Astrocyte (in vitro differentiated cells and primary cell): Measurements from ENCODE around the gene RTKN2. TPM values are rescaled to one million over a fixed set of nuclear protein-coding genes. Genes with fewer than 3 reads are reported as not detected.
A peak's percentile ranks its signal among the peaks of the same experiment; 100 is the strongest.

Experiments
- DNase-seq: peaks from one replicate; pipeline ENCODE4 v3.0.0-alpha.2; 2010; ENCODE audit warnings: low read depth
- FAIRE-seq: peaks from 2 replicates; lab custom pipeline; 2011; peaks lifted over from hg19 to GRCh38; lab: Jason Lieb, UNC
- H2AFZ ChIP-seq: 2 replicates; pipeline ENCODE4 v1.6.0; 2012; ENCODE audit warnings: low read depth, low read length, inconsistent platforms
- H3K27ac ChIP-seq: 2 replicates; pipeline ENCODE4 v1.5.1; 2011; ENCODE audit warnings: low read depth, low read length, inconsistent platforms
- H3K27me3 ChIP-seq: 2 replicates; pipeline ENCODE4 v1.6.0; 2011; ENCODE audit warnings: low read length, inconsistent platforms; ENCODE audit not compliant: insufficient read depth
- H3K36me3 ChIP-seq: 2 replicates; pipeline ENCODE4 v1.5.1; 2011; ENCODE audit warnings: low read length, inconsistent platforms; ENCODE audit not compliant: insufficient read depth
- H3K4me1 ChIP-seq: 2 replicates; pipeline ENCODE4 v1.5.1; 2011; ENCODE audit warnings: low read length, inconsistent platforms; ENCODE audit not compliant: insufficient read depth
- H3K4me2 ChIP-seq: 2 replicates; pipeline ENCODE4 v1.6.0; 2012; ENCODE audit warnings: low read length, inconsistent platforms
- H3K4me3 ChIP-seq: 2 replicates; pipeline ENCODE4 v1.5.1; 2011; ENCODE audit warnings: low read depth, mild to moderate bottlenecking, low read length, inconsistent platforms; ENCODE audit not compliant: insufficient read depth
- H3K79me2 ChIP-seq: 2 replicates; pipeline ENCODE4 v1.6.0; 2012; ENCODE audit warnings: mild to moderate bottlenecking, low read length, inconsistent platforms; ENCODE audit not compliant: insufficient read depth
- H3K9ac ChIP-seq: 2 replicates; pipeline ENCODE4 v1.6.0; 2012; ENCODE audit warnings: mild to moderate bottlenecking, low read length, inconsistent platforms
- H3K9me3 ChIP-seq: 2 replicates; pipeline ENCODE4 v1.5.1; 2012; ENCODE audit warnings: low read depth, mild to moderate bottlenecking, low read length, inconsistent platforms; ENCODE audit not compliant: insufficient read depth
- H4K20me1 ChIP-seq: 2 replicates; pipeline ENCODE4 v1.6.0; 2012; ENCODE audit warnings: low read length, inconsistent platforms; ENCODE audit not compliant: insufficient read depth
- H3K27ac Mint-ChIP-seq: one replicate; pipeline ENCODE4 v1.8.0; 2021; ENCODE audit warnings: mild to moderate bottlenecking, mixed read lengths; ENCODE audit not compliant: unreplicated experiment
- H3K27me3 Mint-ChIP-seq: one replicate; pipeline ENCODE4 v1.8.0; 2021; ENCODE audit warnings: low read depth, mixed read lengths; ENCODE audit not compliant: unreplicated experiment
- H3K36me3 Mint-ChIP-seq: one replicate; pipeline ENCODE4 v1.8.0; 2021; ENCODE audit warnings: low read depth, mixed read lengths; ENCODE audit not compliant: unreplicated experiment
- H3K4me1 Mint-ChIP-seq: one replicate; pipeline ENCODE4 v1.8.0; 2021; ENCODE audit warnings: low read depth, mixed read lengths; ENCODE audit not compliant: unreplicated experiment
- H3K4me3 Mint-ChIP-seq: one replicate; pipeline ENCODE4 v1.8.0; 2021; ENCODE audit warnings: mild to moderate bottlenecking, moderate library complexity, mixed read lengths; ENCODE audit not compliant: unreplicated experiment
- H3K9me3 Mint-ChIP-seq: one replicate; pipeline ENCODE4 v1.8.0; 2021; ENCODE audit warnings: mild to moderate bottlenecking, mixed read lengths; ENCODE audit not compliant: unreplicated experiment
- CTCF ChIP-seq: IDR thresholded peaks from 2 replicates; pipeline ENCODE4 v1.5.1; 2011; ENCODE audit warnings: low read depth, mild to moderate bottlenecking, inconsistent platforms, low read length, moderate library complexity; ENCODE audit not compliant: insufficient read depth
- EZH2 ChIP-seq: IDR thresholded peaks from 2 replicates; pipeline ENCODE4 v1.6.1; 2012; ENCODE audit warnings: mild to moderate bottlenecking, low read length, inconsistent platforms; ENCODE audit not compliant: insufficient read depth
- total RNA-seq: library from RNA; stranded (reverse); gene quantifications from 2 replicates; pipeline ENCODE4 v1.2.1, GENCODE V29; 2021

Gene RTKN2
- total RNA-seq, 1 donor from 2014 or later: 8.4 TPM

- H4K20me1 ChIP-seq: no peaks in the 10 kb centered on the region
These were observed 28.6 kb downstream of the RTKN2 start for GRCh38 chr10:62239994-62240393.

GRCh38 chr10:62238880-62239279 lies 29.8 kb downstream of the RTKN2 start:
- Histone ChIP-seq H3K4me1 (peaks cover 12% of the 10 kb centered on the region), H3K27ac (no peak overlapping the region), H3K9ac (no peak overlapping the region), H4K20me1 (no peaks in the 10 kb centered on the region), H3K4me2 (no peak overlapping the region), H3K36me3 (no peaks in the 10 kb centered on the region), H3K27me3 (no peaks in the 10 kb centered on the region), H3K4me3 (no peak overlapping the region), H3K9me3 (no peaks in the 10 kb centered on the region), H3K79me2 (no peaks in the 10 kb centered on the region), H2AFZ (no peak overlapping the region)
- TF ChIP-seq EZH2 (no peak), CTCF (no peak)
- no peak overlapping the region for H3K4me3 Mint-ChIP-seq
- DNase-seq (no peak), FAIRE-seq (no peak)
- H3K27ac Mint-ChIP-seq: no peak overlapping the region
- H3K9me3 Mint-ChIP-seq: no peaks in the 10 kb centered on the region
- no peaks in the 10 kb centered on the region for H3K27me3 Mint-ChIP-seq
- peaks cover 30% of the 10 kb centered on the region for H3K4me1 Mint-ChIP-seq
- no peaks in the 10 kb centered on the region for H3K36me3 Mint-ChIP-seq

More at GRCh38 chr10:62239994-62240393, 28.6 kb downstream of the RTKN2 start:
- H3K27me3 ChIP-seq: no peaks in the 10 kb centered on the region
- no peak overlapping the region for H3K27ac ChIP-seq
- no peaks in the 10 kb centered on the region for H3K79me2 ChIP-seq
- FAIRE-seq (no peak), DNase-seq (peak; percentile 7)
- Mint-ChIP-seq H3K27ac (no peak overlapping the region), H3K27me3 (no peaks in the 10 kb centered on the region), H3K4me1 (peaks cover 27% of the 10 kb centered on the region), H3K9me3 (no peaks in the 10 kb centered on the region), H3K36me3 (no peaks in the 10 kb centered on the region), H3K4me3 (no peak overlapping the region)
- H3K4me1 ChIP-seq: peaks cover 13% of the 10 kb centered on the region
- H2AFZ ChIP-seq: no peak overlapping the region
- no peaks in the 10 kb centered on the region for H3K36me3 ChIP-seq
- no peaks in the 10 kb centered on the region for H3K9me3 ChIP-seq
- H3K4me3 ChIP-seq: no peak overlapping the region
- H3K9ac ChIP-seq: no peak overlapping the region
- no peak overlapping the region for H3K4me2 ChIP-seq
- TF ChIP-seq CTCF (no peak), EZH2 (no peak)

GRCh38 chr10:62237966-62238365 lies 30.7 kb downstream of the RTKN2 start:
- Histone ChIP-seq H3K27me3 (no peaks in the 10 kb centered on the region), H2AFZ (no peak overlapping the region), H3K79me2 (no peaks in the 10 kb centered on the region), H3K9ac (no peak overlapping the region), H4K20me1 (no peaks in the 10 kb centered on the region), H3K27ac (no peak overlapping the region), H3K4me1 (peaks cover 10% of the 10 kb centered on the region), H3K4me3 (no peak overlapping the region), H3K9me3 (no peaks in the 10 kb centered on the region), H3K4me2 (no peak overlapping the region), H3K36me3 (no peaks in the 10 kb centered on the region)
- no peak for FAIRE-seq
- H3K27ac Mint-ChIP-seq: no peak overlapping the region
- H3K27me3 Mint-ChIP-seq: no peaks in the 10 kb centered on the region
- H3K9me3 Mint-ChIP-seq: no peaks in the 10 kb centered on the region
- H3K4me1 Mint-ChIP-seq: peaks cover 29% of the 10 kb centered on the region
- H3K4me3 Mint-ChIP-seq: no peak overlapping the region
- H3K36me3 Mint-ChIP-seq: no peaks in the 10 kb centered on the region
- TF ChIP-seq CTCF: no peak
- no peak for TF ChIP-seq EZH2
- DNase-seq: no peak
